NCI-H2081 (cell line): ENCODE data around the gene FCHSD2.
"Not testable (repeated sequence)": the region's sequence is repeated elsewhere in the genome, so short reads cannot be mapped to it uniquely, and the experiment has no call there.

Experiments
- DNase-seq, 2 experiments: peaks; one replicate each; lab custom pipeline; 2025; lab: John Stamatoyannopoulos, UW

The FCHSD2 gene

DNA sequence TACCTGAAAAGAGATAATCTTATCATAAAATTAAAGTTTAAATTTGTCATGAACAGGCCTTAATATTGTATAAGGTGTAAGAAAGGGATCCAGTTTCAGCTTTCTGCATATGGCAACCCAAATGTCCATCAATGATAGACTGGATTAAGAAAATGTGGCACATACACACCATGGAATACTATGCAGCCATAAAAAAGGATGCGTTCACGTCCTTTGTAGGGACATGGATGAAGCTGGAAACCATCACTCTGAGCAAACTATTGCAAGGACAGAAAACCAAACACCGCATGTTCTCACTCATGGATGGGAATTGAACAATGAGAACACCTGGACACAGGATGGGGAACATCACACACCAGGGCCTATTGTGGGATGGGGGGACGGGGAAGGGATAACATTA is 18.2 kb downstream of the FCHSD2 start:
- not testable (repeated sequence) for DNase-seq

GRCh38 chr11:73121692-73122091 is 20.4 kb downstream of the FCHSD2 start:
- no peak for DNase-seq

- no peak for DNase-seq
Observed at GRCh38 chr11:73117071-73117470, 25.0 kb downstream of the FCHSD2 start.

DNA sequence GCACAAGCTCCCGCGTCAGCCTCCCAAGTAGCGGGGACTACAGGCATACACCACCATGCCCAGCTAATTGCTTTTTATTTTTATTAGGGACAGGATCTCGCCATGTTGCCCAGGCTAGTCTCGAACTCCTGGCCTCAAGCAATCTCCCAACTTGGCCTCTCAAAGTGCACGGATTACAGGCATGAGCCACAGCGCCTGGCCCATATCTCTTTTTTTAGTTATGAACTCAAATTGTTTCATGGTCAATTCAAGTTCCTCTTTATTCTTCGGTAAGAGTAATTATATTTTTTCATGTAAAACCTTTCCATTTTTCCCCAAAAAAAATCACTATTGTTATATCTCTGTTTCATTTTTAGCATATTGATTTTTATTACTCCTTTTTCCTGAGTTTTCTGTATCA is 25.5 kb downstream of the FCHSD2 start:
- DNase-seq, result no peak

DNA sequence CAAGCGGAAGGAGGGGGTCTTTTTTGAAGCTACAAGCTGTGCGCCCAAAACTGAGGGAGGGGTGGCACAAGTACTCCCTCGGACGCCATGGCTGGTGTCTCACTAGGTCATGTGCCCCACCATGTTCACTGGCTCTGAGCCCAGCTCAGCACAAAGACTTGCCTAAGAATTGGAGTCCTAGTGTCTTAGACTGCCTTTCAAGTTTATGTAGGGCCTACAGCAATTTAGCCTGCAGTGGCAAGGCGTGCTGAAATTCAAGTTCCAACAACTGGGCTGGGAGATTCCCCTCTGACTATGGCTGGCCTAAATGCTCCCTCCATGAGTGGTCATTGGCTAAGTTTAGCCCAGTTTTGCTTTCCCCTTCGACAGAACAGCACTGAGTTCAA is 27.3 kb downstream of the FCHSD2 start:
- DNase-seq, result no peak

DNA sequence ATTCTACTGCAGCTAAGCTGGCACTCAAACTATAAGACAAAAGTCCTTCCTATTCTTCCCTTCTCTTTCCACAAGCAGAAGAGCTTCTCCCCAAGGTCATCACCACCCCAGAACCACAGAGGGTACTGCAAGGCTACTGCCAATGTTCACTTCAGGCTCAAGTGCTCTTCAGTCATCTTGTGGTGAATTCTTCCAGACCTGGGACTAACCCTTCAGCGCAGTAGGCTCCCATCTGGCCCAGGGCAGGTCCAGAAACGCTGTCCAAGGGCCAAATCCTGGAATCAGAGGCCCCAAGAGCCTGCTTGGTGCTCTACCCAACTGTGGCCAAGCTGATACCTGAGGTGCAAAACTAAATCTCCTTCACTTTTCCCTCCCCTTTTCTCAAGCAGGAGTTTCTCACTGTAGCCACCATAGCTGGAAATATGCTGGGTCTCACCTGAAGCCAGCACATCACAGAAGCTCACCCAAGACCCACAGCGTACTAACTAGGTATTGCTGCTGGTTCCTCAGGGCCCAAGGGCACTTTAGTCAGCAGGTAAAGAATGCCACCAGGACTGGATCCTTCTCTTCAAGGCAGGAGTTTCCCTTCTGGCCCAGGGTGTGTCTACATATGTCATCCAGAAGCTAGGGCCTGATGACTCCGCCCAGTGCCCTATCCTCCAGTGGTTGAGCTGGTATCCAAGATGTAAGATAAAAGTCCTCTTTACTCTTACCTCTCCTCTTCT is 27.8 kb downstream of the FCHSD2 start:
- no peak for DNase-seq

GRCh38 chr11:73113426-73113825 is 28.7 kb downstream of the FCHSD2 start:
- no peak for DNase-seq

- no peak for DNase-seq
Observed at GRCh38 chr11:73107597-73107996, 34.5 kb downstream of the FCHSD2 start.

DNA sequence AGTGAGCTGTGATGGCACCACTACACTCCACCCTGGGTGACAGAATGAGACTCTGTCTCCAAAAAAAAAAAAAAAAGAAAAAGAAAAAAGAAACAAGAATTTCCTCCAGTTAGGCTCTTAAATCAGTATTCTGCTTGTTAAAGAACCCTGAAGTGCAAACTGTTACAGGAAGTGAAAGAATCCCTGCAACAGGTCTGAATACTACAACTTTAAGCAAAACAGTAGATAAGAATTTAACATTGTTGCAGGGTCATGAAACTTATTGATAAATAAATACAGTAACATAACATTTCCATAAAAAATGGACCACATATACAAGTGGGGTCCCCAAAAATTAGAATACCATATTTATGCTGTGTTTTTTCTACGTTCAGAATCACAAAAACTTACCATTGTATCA is 35.8 kb downstream of the FCHSD2 start:
- DNase-seq, result no peak

DNA sequence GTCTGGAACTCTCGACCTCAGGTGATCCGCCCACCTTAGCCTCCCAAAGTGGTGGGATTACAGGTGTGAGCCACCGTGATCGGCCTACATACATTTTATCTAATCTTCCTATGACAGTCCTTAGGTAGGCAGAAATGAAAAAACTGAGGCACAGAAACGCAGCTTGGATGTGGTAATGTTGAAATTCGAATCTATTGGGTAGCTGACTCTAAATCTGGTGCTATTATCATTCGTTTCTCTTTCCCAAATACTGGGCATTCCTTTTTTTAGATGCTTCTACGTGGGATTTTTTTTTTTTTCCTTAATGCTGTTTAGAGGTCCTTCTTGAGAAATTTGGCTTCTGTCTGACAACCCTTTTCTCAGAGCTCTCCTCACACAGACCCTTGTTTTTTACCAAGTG is 41.5 kb downstream of the FCHSD2 start:
- DNase-seq, result no peak

- no peak for DNase-seq
Observed at GRCh38 chr11:73099512-73100266, 42.4 kb downstream of the FCHSD2 start.

DNA sequence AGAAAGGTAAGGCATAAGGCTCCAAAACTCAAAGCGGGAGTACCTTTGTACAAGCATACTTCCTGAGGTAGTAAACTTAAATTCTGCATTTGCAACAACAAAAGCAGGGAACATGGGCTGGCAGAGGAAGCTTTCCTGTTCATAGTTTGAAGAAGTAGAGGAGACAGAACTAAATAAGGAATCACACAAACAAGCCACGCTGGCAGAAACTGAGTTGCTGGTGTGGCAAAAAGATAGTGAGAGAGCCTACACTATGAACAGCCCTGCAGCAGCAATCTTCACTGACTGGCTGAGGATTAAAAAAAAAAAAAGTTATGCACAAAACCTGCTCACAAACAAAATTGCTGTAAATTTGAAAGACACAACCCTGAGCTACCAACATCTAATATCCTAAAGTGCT is 46.5 kb downstream of the FCHSD2 start:
- DNase-seq, result no peak

DNA sequence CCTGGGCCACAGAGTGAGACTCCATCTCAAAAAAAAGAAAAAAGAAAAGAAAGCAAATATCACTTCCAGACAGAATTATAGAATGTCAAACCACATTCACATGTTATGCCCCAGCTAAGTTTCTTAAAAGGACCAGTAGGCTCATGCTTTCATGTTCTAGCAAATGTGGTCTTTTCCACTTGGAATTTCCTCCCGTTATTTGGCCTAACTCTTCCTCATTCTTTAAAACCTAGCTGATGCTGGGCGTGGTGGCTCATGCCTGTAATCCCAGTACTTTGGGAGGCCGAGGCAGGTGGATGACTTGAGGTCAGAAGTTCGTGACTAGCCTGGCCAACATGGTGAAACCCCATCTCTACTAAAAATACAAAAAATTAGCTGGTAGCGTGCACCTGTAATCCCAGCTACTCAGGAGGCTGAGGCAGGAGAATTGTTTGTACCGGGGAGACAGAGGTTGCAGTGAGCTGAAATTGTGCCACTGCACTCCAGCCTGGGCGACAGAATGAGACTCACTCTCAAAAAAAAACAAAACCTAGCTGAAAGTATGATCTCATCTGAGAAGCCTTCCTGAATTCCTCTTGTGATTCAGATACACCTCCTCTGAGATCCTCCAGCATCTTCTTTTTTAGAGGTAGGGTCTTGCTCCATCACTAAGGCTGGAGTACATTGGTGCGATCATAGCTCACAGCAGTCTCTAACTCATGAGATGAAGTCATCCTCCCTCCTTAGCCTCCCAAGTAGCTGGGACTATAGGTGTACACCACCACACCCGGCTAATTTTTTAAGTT is 50.4 kb downstream of the FCHSD2 start:
- DNase-seq, result no peak

DNA sequence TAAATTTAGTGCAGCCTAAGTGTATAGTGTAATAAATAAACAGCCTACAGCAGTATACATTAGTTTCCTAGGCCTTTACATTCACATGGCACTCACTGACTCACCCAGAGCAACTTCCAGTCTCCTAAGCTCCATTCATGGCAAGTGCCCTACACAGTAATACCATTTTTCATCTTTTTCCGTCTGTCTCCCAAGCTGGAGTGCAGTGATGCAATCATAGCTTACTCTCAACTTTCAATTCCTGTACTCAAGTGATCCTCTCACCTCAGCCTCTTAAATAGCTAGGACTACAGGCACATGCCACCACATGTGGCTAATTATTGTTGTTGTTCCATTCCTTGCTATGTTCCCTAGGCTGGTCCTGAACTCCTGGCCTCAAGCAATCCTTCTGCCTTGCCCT is 54.4 kb downstream of the FCHSD2 start:
- no peak for DNase-seq

DNA sequence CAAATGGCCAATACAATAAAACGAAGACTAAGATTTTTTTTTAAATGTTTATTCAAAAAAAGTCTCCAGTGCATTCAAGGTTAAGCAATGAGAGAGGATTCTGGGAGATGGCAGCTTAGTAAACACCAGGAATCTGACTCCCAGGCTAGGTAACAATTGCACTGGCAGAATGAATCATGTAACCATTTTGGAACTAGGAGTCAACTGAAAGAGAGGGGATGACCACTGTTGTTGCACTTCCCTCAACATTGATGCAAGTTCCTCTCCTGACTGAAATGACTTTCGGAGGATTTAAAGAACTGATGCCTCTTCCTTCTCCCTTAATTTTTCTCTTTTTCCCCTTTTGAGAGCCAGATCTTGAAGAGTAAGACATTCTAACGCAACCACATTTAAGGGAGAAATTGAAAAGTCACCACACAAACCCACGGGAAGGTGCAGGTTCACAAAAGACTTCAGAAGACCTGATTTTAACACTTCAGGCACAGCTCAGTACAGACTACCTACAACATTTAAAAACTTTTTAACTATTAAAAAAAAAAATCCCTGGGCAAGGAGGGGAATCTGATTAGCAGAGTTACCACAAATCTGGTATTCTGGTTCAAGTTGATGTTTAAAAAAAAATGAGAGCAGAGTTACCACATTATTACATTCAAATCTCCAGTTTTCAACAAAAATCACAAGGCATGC is 56.8 kb downstream of the FCHSD2 start:
- DNase-seq, result no peak

DNA sequence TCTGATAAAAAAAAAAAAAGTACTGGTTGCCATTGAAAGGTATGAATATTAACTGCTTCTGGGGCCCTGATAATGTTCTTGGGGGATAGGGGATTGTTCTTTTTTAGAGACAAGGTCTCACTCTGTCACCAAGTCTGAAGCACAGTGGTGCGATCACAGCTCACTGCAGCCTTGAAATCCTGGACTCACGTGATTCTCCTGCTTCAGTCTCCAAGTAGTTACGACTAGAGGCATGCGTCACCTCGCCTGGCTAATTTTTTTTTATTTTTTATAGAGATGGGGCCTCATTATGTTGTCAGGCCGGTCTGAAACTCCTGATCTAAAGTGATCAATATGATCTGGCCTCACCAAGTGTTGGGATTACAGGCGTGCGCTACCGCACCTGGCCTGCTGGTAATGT is 63.5 kb downstream of the FCHSD2 start:
- no peak for DNase-seq

DNA sequence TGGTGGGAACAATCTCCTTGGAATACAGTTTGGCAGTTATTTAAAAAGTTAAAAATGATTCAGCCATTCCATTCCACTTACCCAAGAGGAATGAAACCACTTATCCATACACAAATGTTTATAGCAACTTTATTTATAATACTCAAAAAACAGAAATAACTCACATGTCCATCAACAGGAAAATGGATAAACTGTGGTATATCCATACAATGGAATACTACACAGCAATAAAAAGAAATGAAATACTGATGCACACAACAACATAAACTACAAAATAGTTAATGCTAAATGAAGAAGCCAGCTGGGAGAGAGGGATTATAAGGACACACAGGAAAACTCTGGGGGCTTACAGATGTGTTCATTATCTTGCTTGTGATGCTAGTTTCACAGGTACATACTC is 64.7 kb downstream of the FCHSD2 start:
- DNase-seq, result no peak

DNA sequence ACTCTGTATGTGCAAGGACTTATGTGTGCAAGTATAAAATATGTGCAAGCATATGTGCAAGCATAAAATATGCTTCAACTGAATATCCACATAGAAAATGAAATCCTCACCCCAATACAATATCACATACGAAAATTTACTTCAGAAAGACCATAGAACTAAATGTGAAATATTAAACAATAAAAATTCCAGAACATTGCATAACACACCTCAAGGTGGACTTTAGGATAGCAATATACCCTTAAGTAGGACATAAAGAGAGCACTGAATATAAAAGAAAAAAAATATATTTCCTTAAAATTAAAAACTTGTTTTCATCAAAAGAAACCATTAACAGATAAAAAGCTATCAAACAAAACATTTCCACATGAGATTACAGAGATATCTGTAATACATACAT is 67.8 kb downstream of the FCHSD2 start:
- no peak for DNase-seq

- DNase-seq, result peak in 1 of 2 experiments; percentile 24
Observed at GRCh38 chr11:73072935-73073481, 69.1 kb downstream of the FCHSD2 start.

- no peak for DNase-seq
Observed at GRCh38 chr11:73070653-73071052, 71.5 kb downstream of the FCHSD2 start.

- not testable (repeated sequence) for DNase-seq
Observed at GRCh38 chr11:73061857-73062424, 80.2 kb downstream of the FCHSD2 start.

DNA sequence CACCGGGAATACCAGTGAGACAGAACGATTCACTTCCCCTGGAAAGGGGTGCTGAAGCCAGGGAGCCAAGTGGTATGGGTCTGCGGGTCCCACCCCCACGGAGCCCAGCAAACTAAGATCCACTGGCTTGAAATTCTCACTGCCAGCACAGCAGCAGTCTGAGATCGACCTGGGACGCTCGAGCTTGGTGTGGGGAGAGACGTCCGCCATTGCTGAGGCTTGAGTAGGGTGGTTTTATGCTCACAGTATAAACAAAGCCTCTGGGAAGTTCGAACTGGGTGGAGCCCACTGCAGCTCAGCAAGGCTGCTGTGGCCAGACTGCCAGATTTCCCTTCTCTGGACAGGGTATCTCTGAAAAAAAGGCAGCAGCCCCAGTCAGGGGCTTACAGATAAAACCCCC is 80.7 kb downstream of the FCHSD2 start:
- not testable (repeated sequence) for DNase-seq
